Brain microvascular endothelial cell (primary cell): ENCODE data around the gene CBX5.
"Not testable (repeated sequence)": the region's sequence is repeated elsewhere in the genome, so short reads cannot be mapped to it uniquely, and the experiment has no call there.

Experiments
- DNase-seq: peaks from one replicate; pipeline ENCODE4 v3.0.0-alpha.2; 2020
- H3K27ac ChIP-seq: fragments of 250-450 bp; sonication (Bioruptor Pico); 2 replicates; pipeline ENCODE4 v1.5.1; 2020; ENCODE audit warnings: mild to moderate bottlenecking, moderate library complexity
- H3K27me3 ChIP-seq: fragments of 250-450 bp; sonication (Bioruptor Pico); replicated peaks from 2 replicates; pipeline ENCODE4 v1.5.1; 2020; ENCODE audit warnings: mild to moderate bottlenecking
- H3K36me3 ChIP-seq: fragments of 250-450 bp; sonication (Bioruptor Pico); replicated peaks from 2 replicates; pipeline ENCODE4 v1.5.1; 2020; ENCODE audit warnings: mild to moderate bottlenecking
- H3K4me3 ChIP-seq: 2 replicates; pipeline ENCODE4 v1.5.1; 2011; ENCODE audit warnings: low read depth, mild to moderate bottlenecking, control low read depth, low read length, moderate library complexity
- CTCF ChIP-seq: IDR thresholded peaks from 2 replicates; pipeline ENCODE4 v1.5.1; 2011; ENCODE audit warnings: low read depth, mild to moderate bottlenecking, moderate library complexity, low read length, control low read depth, inconsistent platforms; ENCODE audit errors: missing control alignments
- in situ Hi-C: cut with HindIII; loops from 2 replicates; pipeline ENCODE4 v1.10.0; 2017; ENCODE audit warnings: low sequenced_read_pairs, low pct_ligation_motif_present

Gene CBX5

GRCh38 chr12:54197010-54197409 lies 82.9 kb downstream of the CBX5 start:
- H3K27me3 ChIP-seq: no peaks in the 10 kb centered on the region
- H3K27ac ChIP-seq: no peak overlapping the region
- H3K36me3 ChIP-seq: no peaks in the 10 kb centered on the region
- no peak overlapping the region for H3K4me3 ChIP-seq
- no peak for DNase-seq
- TF ChIP-seq CTCF: no peak
- in situ Hi-C loops: no loop called here

GRCh38 chr12:54196396-54196795 lies 83.5 kb downstream of the CBX5 start:
- DNase-seq: no peak
- Histone ChIP-seq H3K4me3 (no peak overlapping the region), H3K36me3 (no peaks in the 10 kb centered on the region), H3K27ac (no peak overlapping the region), H3K27me3 (no peaks in the 10 kb centered on the region)
- TF ChIP-seq CTCF: no peak
- in situ Hi-C loops: no loop called here

- DNase-seq: peak; percentile 73
- peak overlapping the region; percentile 32 for H3K27ac ChIP-seq
- peak overlapping the region; percentile 27 for H3K4me3 ChIP-seq
- H3K36me3 ChIP-seq: no peaks in the 10 kb centered on the region
- TF ChIP-seq CTCF: no peak
- no peaks in the 10 kb centered on the region for H3K27me3 ChIP-seq
- in situ Hi-C loops: no loop called here
Measured at GRCh38 chr12:54195737-54196347, 84.1 kb downstream of the CBX5 start.

- TF ChIP-seq CTCF: no peak
- Histone ChIP-seq H3K36me3 (no peaks in the 10 kb centered on the region), H3K27me3 (no peaks in the 10 kb centered on the region), H3K4me3 (no peak overlapping the region), H3K27ac (peak overlapping the region; percentile 32)
- no peak for DNase-seq
- in situ Hi-C loops: no loop called here
Measured at GRCh38 chr12:54195080-54195736, 84.7 kb downstream of the CBX5 start.

- DNase-seq, H3K27ac ChIP-seq, H3K27me3 ChIP-seq, in situ Hi-C loops, H3K36me3 ChIP-seq, H3K4me3 ChIP-seq: not testable (repeated sequence)
Measured at GRCh38 chr12:54194611-54195010, 85.3 kb downstream of the CBX5 start.

GRCh38 chr12:54193434-54193833 lies 86.5 kb downstream of the CBX5 start:
- Histone ChIP-seq H3K27ac (no peak overlapping the region), H3K27me3 (no peaks in the 10 kb centered on the region), H3K36me3 (no peaks in the 10 kb centered on the region), H3K4me3 (no peak overlapping the region)
- in situ Hi-C loops: no loop called here
- DNase-seq: no peak
- TF ChIP-seq CTCF: no peak
